ENCODE results near the gene SENP5.

DNA sequence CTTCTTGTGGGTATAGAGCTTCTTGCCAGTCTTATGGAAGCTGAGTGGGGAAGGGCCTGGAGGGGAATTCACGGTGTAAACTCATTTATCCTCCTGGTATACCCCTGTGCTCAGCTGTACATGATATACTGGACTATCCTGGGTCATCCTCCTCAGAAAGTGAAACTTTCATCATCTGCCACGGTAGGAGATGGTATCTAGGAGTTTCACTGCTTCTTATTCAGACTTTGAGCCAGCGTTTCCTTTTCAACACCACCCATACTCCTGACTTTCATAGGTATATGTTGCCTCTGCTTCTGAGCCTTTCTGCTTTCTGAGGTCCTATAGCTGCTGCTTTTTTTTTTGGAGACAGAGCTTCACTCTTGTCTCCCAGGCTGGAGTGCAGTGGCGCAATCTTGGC is 15.6 kb downstream of the SENP5 start:
- TF ChIP-seq, protein P1, sequence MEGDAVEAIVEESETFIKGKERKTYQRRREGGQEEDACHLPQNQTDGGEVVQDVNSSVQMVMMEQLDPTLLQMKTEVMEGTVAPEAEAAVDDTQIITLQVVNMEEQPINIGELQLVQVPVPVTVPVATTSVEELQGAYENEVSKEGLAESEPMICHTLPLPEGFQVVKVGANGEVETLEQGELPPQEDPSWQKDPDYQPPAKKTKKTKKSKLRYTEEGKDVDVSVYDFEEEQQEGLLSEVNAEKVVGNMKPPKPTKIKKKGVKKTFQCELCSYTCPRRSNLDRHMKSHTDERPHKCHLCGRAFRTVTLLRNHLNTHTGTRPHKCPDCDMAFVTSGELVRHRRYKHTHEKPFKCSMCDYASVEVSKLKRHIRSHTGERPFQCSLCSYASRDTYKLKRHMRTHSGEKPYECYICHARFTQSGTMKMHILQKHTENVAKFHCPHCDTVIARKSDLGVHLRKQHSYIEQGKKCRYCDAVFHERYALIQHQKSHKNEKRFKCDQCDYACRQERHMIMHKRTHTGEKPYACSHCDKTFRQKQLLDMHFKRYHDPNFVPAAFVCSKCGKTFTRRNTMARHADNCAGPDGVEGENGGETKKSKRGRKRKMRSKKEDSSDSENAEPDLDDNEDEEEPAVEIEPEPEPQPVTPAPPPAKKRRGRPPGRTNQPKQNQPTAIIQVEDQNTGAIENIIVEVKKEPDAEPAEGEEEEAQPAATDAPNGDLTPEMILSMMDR (IDR thresholded peaks at IDR 0.05) = no peak
- TF ChIP-seq POLR2A (IDR thresholded peaks at IDR 0.05) = no peak
